SU-DHL-6 (cell line): Measurements from ENCODE around the gene MUC13.

Source experiments
- H2AFZ ChIP-seq: fragments of 200-600 bp; sonication (generic); 2 replicates; pipeline ENCODE4 v1.6.1; 2014; ENCODE audit warnings: low read depth, mild to moderate bottlenecking, moderate library complexity, mixed read lengths, antibody characterized with exemption, low read length; ENCODE audit not compliant: severe bottlenecking
- H3F3A ChIP-seq: fragments of 200-600 bp; shearing (Covaris generic); 2 replicates; pipeline ENCODE4 v1.6.0; 2016; ENCODE audit warnings: antibody characterized with exemption, mild to moderate bottlenecking; ENCODE audit not compliant: insufficient read depth
- H3K27ac ChIP-seq: fragments of 200-600 bp; sonication (generic); 2 replicates; pipeline ENCODE4 v1.5.1; 2016; ENCODE audit warnings: low read depth, mild to moderate bottlenecking, low read length, moderate library complexity, mixed read lengths
- H3K27me3 ChIP-seq: fragments of 200-600 bp; sonication (generic), shearing (Covaris generic); 2 replicates; pipeline ENCODE4 v1.6.0; 2014; ENCODE audit warnings: mild to moderate bottlenecking, low read length
- H3K36me3 ChIP-seq: fragments of 200-600 bp; sonication (generic); 2 replicates; pipeline ENCODE4 v1.6.1; 2014; ENCODE audit warnings: mild to moderate bottlenecking, low read length, mixed read lengths
- H3K4me2 ChIP-seq: fragments of 300-600, 200-600 bp; shearing (Covaris generic), sonication (generic); 2 replicates; pipeline ENCODE4 v1.6.0; 2014; ENCODE audit warnings: low read length, low read depth, mild to moderate bottlenecking; ENCODE audit not compliant: poor library complexity, severe bottlenecking
- H3K4me3 ChIP-seq: fragments of 200-600 bp; sonication (generic); 2 replicates; pipeline ENCODE4 v1.5.1; 2014; ENCODE audit warnings: antibody characterized with exemption, low read length, mild to moderate bottlenecking, mixed read lengths; ENCODE audit not compliant: insufficient read depth, poor library complexity, severe bottlenecking
- H3K79me2 ChIP-seq: fragments of 200-600 bp; sonication (generic); 2 replicates; pipeline ENCODE4 v1.6.1; 2014; ENCODE audit warnings: mild to moderate bottlenecking, low read length, moderate library complexity; ENCODE audit not compliant: insufficient read depth
- H3K9ac ChIP-seq: fragments of 200-600 bp; sonication (generic); 2 replicates; pipeline ENCODE4 v1.7.0; 2014; ENCODE audit warnings: mild to moderate bottlenecking, low read length
- H3K9me2 ChIP-seq: fragments of 200-600 bp; sonication (generic); replicated peaks from 2 replicates; pipeline ENCODE4 v1.6.1; 2014; ENCODE audit warnings: low read length; ENCODE audit not compliant: insufficient read depth
- H3K9me3 ChIP-seq: fragments of 200-600 bp; sonication (generic); 2 replicates; pipeline ENCODE4 v1.6.1; 2014; ENCODE audit warnings: low read length, mixed read lengths; ENCODE audit not compliant: insufficient read depth
- H4K20me1 ChIP-seq: fragments of 200-600 bp; sonication (generic); 2 replicates; pipeline ENCODE4 v1.6.1; 2014; ENCODE audit warnings: low read depth, mild to moderate bottlenecking, antibody characterized with exemption, low read length, moderate library complexity, mixed read lengths
- CTCF ChIP-seq: fragments of 200-600 bp; sonication (generic); IDR thresholded peaks from one replicate; pipeline ENCODE4 v1.5.1; 2017; ENCODE audit warnings: antibody characterized with exemption, mild to moderate bottlenecking, low read length, moderate library complexity; ENCODE audit not compliant: insufficient read depth, poor library complexity, severe bottlenecking
- EZH2phosphoT487 ChIP-seq: fragments of 200-600 bp; sonication (generic), shearing (Covaris generic); conservative IDR thresholded peaks from 2 replicates; pipeline ENCODE4 v1.6.1; 2018; ENCODE audit warnings: mild to moderate bottlenecking, antibody characterized with exemption, low read length, moderate library complexity, mixed read lengths

Gene MUC13

GRCh38 chr3:124879337-124879680 lies 55.2 kb downstream of the MUC13 start:
- Histone ChIP-seq H4K20me1 (no peaks in the 10 kb centered on the region), H3K9me3 (no peaks in the 10 kb centered on the region), H3F3A (no peaks in the 10 kb centered on the region), H3K36me3 (no peaks in the 10 kb centered on the region), H3K4me2 (no peak overlapping the region), H3K27me3 (no peaks in the 10 kb centered on the region), H3K9ac (no peak overlapping the region), H3K27ac (no peak overlapping the region), H3K9me2 (no peaks in the 10 kb centered on the region), H3K79me2 (no peaks in the 10 kb centered on the region), H3K4me3 (no peak overlapping the region), H2AFZ (no peak overlapping the region)
- no peak for TF ChIP-seq CTCF
- TF ChIP-seq EZH2phosphoT487: no peak

- no peak overlapping the region for H2AFZ ChIP-seq
These were observed 55.8 kb downstream of the MUC13 start for GRCh38 chr3:124878561-124879336.

GRCh38 chr3:124877674-124878073 lies 56.9 kb downstream of the MUC13 start:
- Histone ChIP-seq H3K79me2 (no peaks in the 10 kb centered on the region), H3K27ac (no peak overlapping the region), H3K4me3 (no peak overlapping the region), H4K20me1 (no peaks in the 10 kb centered on the region), H3K36me3 (no peaks in the 10 kb centered on the region), H3K9me2 (no peaks in the 10 kb centered on the region), H2AFZ (no peak overlapping the region), H3K27me3 (no peaks in the 10 kb centered on the region), H3K4me2 (no peak overlapping the region), H3K9ac (no peak overlapping the region), H3K9me3 (no peaks in the 10 kb centered on the region), H3F3A (no peaks in the 10 kb centered on the region)
- TF ChIP-seq CTCF (no peak), EZH2phosphoT487 (no peak)

More at GRCh38 chr3:124878561-124879336, 55.8 kb downstream of the MUC13 start:
- Histone ChIP-seq H3K9ac (no peak overlapping the region), H3K9me2 (no peaks in the 10 kb centered on the region), H3K36me3 (no peaks in the 10 kb centered on the region), H3K79me2 (no peaks in the 10 kb centered on the region), H3F3A (no peaks in the 10 kb centered on the region), H4K20me1 (no peaks in the 10 kb centered on the region), H3K4me2 (no peak overlapping the region), H3K4me3 (no peak overlapping the region), H3K9me3 (no peaks in the 10 kb centered on the region), H3K27me3 (no peaks in the 10 kb centered on the region), H3K27ac (no peak overlapping the region)
- no peak for TF ChIP-seq EZH2phosphoT487
- no peak for TF ChIP-seq CTCF
